PFSK-1 (cell line): Measurements from ENCODE around the gene KANK4.

ENCODE experiments used
- FOXP2 ChIP-seq: optimal IDR thresholded peaks from 2 replicates; pipeline ENCODE3; 2011; ENCODE audit warnings: borderline replicate concordance, control low read depth, inconsistent platforms; ENCODE audit not compliant: insufficient read depth; ENCODE audit errors: extremely low read length, extremely low read depth
- POLR2AphosphoS5 ChIP-seq: IDR thresholded peaks from 2 replicates; pipeline ENCODE4 v1.6.1; 2012; ENCODE audit warnings: low read depth, mild to moderate bottlenecking, control low read depth, low read length, moderate library complexity

- TF ChIP-seq FOXP2 (no peak), POLR2AphosphoS5 (no peak)
These were observed 43.1 kb upstream of the KANK4 start for GRCh38 chr1:62362061-62362917.
